ENCODE data around the gene CHRNA3. TPM values are rescaled to one million over a fixed set of nuclear protein-coding genes. Genes with fewer than 3 reads are reported as not detected.

Gene CHRNA3
- total RNA-seq, 1 donor from 2014 or later, result 0.40 TPM

- TF ChIP-seq CTCF (conservative IDR thresholded peaks at IDR 0.05; ENCODE audit: low read depth, low read length), result no peak
- DNase-seq (ENCODE audit: low read depth), result no peak
These were observed 47.4 kb downstream of the CHRNA3 start for GRCh38 chr15:78573416-78573815.

GRCh38 chr15:78571382-78571781 is 49.4 kb downstream of the CHRNA3 start:
- no peak for TF ChIP-seq CTCF (conservative IDR thresholded peaks at IDR 0.05; ENCODE audit: low read depth, low read length)
- H3K4me3 ChIP-seq (ENCODE audit: low read depth, low read length), result no peak overlapping the region
- no peak for DNase-seq (ENCODE audit: low read depth)

More at GRCh38 chr15:78573416-78573815, 47.4 kb downstream of the CHRNA3 start:
- no peak overlapping the region for H3K4me3 ChIP-seq (ENCODE audit: low read depth, low read length)

DNA sequence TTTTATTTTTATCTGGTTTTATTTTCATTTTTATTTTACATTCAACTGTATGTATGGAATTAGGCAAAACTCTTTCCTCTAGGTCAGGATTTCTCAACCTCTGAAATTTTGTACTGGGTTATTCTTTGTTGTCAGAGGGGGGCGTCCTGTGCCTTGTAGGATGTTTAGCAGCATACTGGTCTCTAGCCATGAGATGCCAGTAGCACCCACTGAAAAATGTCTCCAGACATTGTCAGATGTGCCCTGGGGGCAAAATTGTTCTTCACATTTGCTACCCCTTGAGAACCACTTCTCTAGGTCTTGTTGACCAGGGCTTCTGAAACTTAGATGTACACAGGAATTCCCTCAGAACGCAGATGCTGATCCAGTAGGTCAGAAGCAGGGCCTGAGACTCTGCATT is 50.1 kb downstream of the CHRNA3 start:
- no peak for TF ChIP-seq CTCF (conservative IDR thresholded peaks at IDR 0.05; ENCODE audit: low read depth, low read length)
- no peak overlapping the region for H3K4me3 ChIP-seq (ENCODE audit: low read depth, low read length)
- DNase-seq (ENCODE audit: low read depth), result no peak

- no peak for TF ChIP-seq CTCF (conservative IDR thresholded peaks at IDR 0.05; ENCODE audit: low read depth, low read length)
- no peak overlapping the region for H3K4me3 ChIP-seq (ENCODE audit: low read depth, low read length)
- DNase-seq (ENCODE audit: low read depth), result no peak
These were observed 53.3 kb downstream of the CHRNA3 start for GRCh38 chr15:78567531-78567930.

DNA sequence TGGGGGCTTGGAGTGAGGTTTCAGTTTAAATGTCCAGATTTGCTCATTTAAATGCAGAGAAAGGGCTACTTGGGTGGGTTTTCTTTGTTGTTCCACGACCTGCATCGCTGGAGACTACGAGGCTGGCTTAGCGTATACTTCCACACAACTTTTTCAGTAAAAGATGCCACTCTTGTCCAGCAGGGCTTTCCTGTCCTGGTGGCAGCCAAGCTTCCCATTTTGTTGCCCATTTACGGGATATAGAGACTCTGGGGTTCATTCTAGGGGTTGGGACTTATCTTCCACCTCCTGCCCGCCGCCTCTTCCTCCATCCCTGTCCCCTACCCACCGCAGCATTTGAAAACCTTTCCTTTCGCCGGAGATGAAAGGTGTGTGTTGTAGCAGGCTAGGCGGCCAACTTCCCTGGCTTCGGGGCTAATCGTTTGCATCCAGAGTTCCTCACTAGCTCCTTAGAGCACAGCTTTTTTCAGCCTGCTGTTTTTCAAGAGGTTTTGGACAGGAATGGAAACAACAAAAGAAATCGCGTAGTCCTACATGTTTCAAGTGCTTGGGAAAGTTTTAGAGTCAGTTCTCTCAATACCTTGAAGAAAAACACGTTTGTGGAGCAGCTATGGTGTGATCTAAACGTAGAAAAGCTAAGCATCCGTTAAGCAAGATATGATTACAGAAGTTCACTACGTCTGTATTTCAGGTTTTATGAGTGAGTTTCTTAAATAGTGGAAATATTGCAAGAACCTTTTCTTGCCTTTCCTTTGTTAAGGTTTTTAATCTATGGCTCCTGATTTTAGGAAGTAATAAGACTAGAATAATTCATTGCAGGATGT is 54.6 kb downstream of the CHRNA3 start:
- DNase-seq (ENCODE audit: low read depth), result no peak
- H3K4me3 ChIP-seq (ENCODE audit: low read depth, low read length), result peak overlapping the region; percentile 65
- TF ChIP-seq CTCF (conservative IDR thresholded peaks at IDR 0.05; ENCODE audit: low read depth, low read length), result peak; percentile 34

DNA sequence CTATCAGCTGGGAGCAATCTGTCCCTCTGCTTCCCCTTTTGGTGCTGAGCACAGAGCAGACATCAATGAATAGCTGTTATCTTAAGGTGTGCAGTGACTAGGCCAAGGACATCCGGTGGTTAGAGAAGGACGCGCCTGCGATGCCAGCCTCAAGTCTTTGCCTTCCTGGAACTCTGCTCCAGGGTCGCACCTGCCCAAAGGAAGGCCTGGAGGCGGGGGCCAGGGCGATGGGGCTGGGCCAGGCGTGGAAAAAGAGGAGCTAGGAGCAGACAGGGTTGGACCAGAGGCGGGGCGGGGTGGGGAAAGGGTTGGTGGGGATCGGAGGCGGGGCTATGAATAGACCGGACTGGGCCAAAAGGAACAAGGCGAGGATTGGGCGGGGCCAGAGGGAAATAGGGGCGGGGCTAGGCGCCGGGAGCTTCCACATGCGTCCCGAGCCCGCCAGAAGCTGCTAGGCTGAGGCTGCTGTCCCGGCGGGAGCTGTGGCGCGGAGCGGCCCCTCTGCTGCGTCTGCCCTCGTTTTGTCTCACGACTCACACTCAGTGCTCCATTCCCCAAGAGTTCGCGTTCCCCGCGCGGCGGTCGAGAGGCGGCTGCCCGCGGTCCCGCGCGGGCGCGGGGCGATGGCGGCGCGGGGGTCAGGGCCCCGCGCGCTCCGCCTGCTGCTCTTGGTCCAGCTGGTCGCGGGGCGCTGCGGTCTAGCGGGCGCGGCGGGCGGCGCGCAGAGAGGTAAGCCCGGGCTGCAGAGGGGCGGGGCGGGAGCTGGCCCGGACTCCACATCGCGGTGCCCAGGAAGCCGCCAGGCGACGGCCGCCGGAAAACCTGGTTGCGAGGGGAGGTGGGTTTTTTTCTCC is 55.5 kb downstream of the CHRNA3 start, which contains the start of gene CHRNA5:
CHRNA5 (plus strand) TSS at position 424 of the 854 bp plus-strand sequence; CDS start at position 624, 200 bp downstream.
- H3K4me3 ChIP-seq (ENCODE audit: low read depth, low read length), result peak within 1 kb of the TSS; percentile 65
- TF ChIP-seq CTCF (conservative IDR thresholded peaks at IDR 0.05; ENCODE audit: low read depth, low read length), result no peak
- no peak for DNase-seq (ENCODE audit: low read depth)

All from epithelial cell of proximal tubule (primary cell).